ENCODE measurements around the gene NAPEPLD. TPM values are rescaled to one million over a fixed set of nuclear protein-coding genes. Genes with fewer than 3 reads are reported as not detected.
"Not testable (repeated sequence)": the region's sequence is repeated elsewhere in the genome, so short reads cannot be mapped to it uniquely, and the experiment has no call there.

Gene NAPEPLD
- total RNA-seq, 1 donor from 2014 or later: 8.6 TPM

GRCh38 chr7:103144754-103145153 lies 4.1 kb downstream of the NAPEPLD start:
- not testable (repeated sequence) for DNase-seq (ENCODE audit: low read depth)

GRCh38 chr7:103143868-103144267 lies 5.0 kb downstream of the NAPEPLD start:
- no peak for DNase-seq (ENCODE audit: low read depth)

- no peak for DNase-seq (ENCODE audit: low read depth)
Observed at GRCh38 chr7:103142494-103142893, 6.4 kb downstream of the NAPEPLD start.

- peak; percentile 27 for DNase-seq (ENCODE audit: low read depth)
Observed at GRCh38 chr7:103141753-103142404, 7.0 kb downstream of the NAPEPLD start.

GRCh38 chr7:103140685-103141084 lies 8.2 kb downstream of the NAPEPLD start:
- DNase-seq (ENCODE audit: low read depth): no peak

GRCh38 chr7:103140061-103140460 lies 8.8 kb downstream of the NAPEPLD start:
- DNase-seq (ENCODE audit: low read depth): no peak

GRCh38 chr7:103134836-103135554 lies 13.9 kb downstream of the NAPEPLD start:
- no peak for DNase-seq (ENCODE audit: low read depth)

- peak; percentile 86 for DNase-seq (ENCODE audit: low read depth)
Observed at GRCh38 chr7:103132995-103133688, 15.8 kb downstream of the NAPEPLD start.

GRCh38 chr7:103130901-103131624 lies 17.8 kb downstream of the NAPEPLD start:
- DNase-seq (ENCODE audit: low read depth): no peak

GRCh38 chr7:103129702-103130549 lies 19.0 kb downstream of the NAPEPLD start:
- peak; percentile 30 for DNase-seq (ENCODE audit: low read depth)

GRCh38 chr7:103127006-103127405 lies 21.9 kb downstream of the NAPEPLD start:
- DNase-seq (ENCODE audit: low read depth): no peak

GRCh38 chr7:103124429-103124979 lies 24.4 kb downstream of the NAPEPLD start:
- DNase-seq (ENCODE audit: low read depth): no peak

- DNase-seq (ENCODE audit: low read depth): no peak
Observed at GRCh38 chr7:103123529-103123928, 25.4 kb downstream of the NAPEPLD start.

- no peak for DNase-seq (ENCODE audit: low read depth)
Observed at GRCh38 chr7:103121641-103122040, 27.3 kb downstream of the NAPEPLD start.

GRCh38 chr7:103120362-103120761 lies 28.5 kb downstream of the NAPEPLD start:
- no peak for DNase-seq (ENCODE audit: low read depth)

- no peak for DNase-seq (ENCODE audit: low read depth)
Observed at GRCh38 chr7:103119791-103120291, 29.1 kb downstream of the NAPEPLD start.

- no peak for DNase-seq (ENCODE audit: low read depth)
Observed at GRCh38 chr7:103117465-103117864, 31.4 kb downstream of the NAPEPLD start.

GRCh38 chr7:103116991-103117390 lies 31.9 kb downstream of the NAPEPLD start:
- no peak for DNase-seq (ENCODE audit: low read depth)

- DNase-seq (ENCODE audit: low read depth): no peak
Observed at GRCh38 chr7:103116511-103116910, 32.4 kb downstream of the NAPEPLD start.

GRCh38 chr7:103115771-103116170 lies 33.1 kb downstream of the NAPEPLD start:
- no peak for DNase-seq (ENCODE audit: low read depth)

All from myocyte (in vitro differentiated cells).